Panc1 (cell line): Measurements from ENCODE around the gene PERCC1.

ENCODE experiments used
- CTCF ChIP-seq: fragments of 450-650 bp; IDR thresholded peaks from 2 replicates; pipeline ENCODE4 v1.5.1; 2017; ENCODE audit warnings: mild to moderate bottlenecking
- POLR2AphosphoS5 ChIP-seq: IDR thresholded peaks from 2 replicates; pipeline ENCODE4 v1.6.1; 2012; ENCODE audit warnings: mild to moderate bottlenecking, low read depth, low read length, moderate library complexity
- REST ChIP-seq, 2 experiments: IDR thresholded peaks; 2 replicates each; pipeline ENCODE4 v1.6.1; 2011 to 2012; ENCODE audit warnings: low read depth in 2 of 2, control low read depth in 1 of 2, low read length in 1 of 2, mild to moderate bottlenecking in 1 of 2, moderate library complexity in 1 of 2; ENCODE audit not compliant: insufficient read depth in 1 of 2
- SIN3A ChIP-seq: IDR thresholded peaks from 2 replicates; pipeline ENCODE4 v1.6.1; 2012; ENCODE audit warnings: low read depth, mild to moderate bottlenecking, low read length, moderate library complexity, borderline replicate concordance; ENCODE audit not compliant: insufficient read depth

GRCh38 chr16:1422076-1422475, 8.8 kb upstream of the PERCC1 start:
- no peak for TF ChIP-seq CTCF
- TF ChIP-seq POLR2AphosphoS5 = no peak
- no peak for TF ChIP-seq SIN3A
- TF ChIP-seq REST (IDR thresholded peaks at IDR 0.05; ENCODE audit: insufficient read depth in 1 of 2, low read depth in 2 of 2, low read length in 1 of 2) = no peak
